Calu3 (cell line): ENCODE results near the gene OSMR. TPM values are rescaled to one million over a fixed set of nuclear protein-coding genes. Genes with fewer than 3 reads are reported as not detected.

Experiments used
- BruUV-seq: library from RNA; stranded (reverse); fragments of 400-500 nt; replicated peaks from 2 replicates; lab custom pipeline; 2021; lab: Mats Ljungman, UMichigan
- CTCF ChIA-PET: fragments of 300-600 bp; sonication (Branson Sonifier 250); formaldehyde crosslinking; loops from one replicate; lab custom pipeline; 2022; ENCODE audit warnings: antibody characterized with exemption; lab: Charles Lee
- DNase-seq: peaks from one replicate; pipeline ENCODE4 v3.0.0; 2022
- H3K27ac Mint-ChIP-seq: one replicate; pipeline ENCODE4 v1.8.0; 2022; ENCODE audit warnings: mixed read lengths; ENCODE audit not compliant: unreplicated experiment
- H3K27me3 Mint-ChIP-seq: one replicate; pipeline ENCODE4 v1.8.0; 2022; ENCODE audit warnings: mixed read lengths; ENCODE audit not compliant: unreplicated experiment
- H3K36me3 Mint-ChIP-seq: one replicate; pipeline ENCODE4 v1.8.0; 2022; ENCODE audit warnings: mild to moderate bottlenecking, moderate library complexity, mixed read lengths; ENCODE audit not compliant: insufficient read depth, unreplicated experiment
- H3K4me1 Mint-ChIP-seq: one replicate; pipeline ENCODE4 v1.8.0; 2022; ENCODE audit warnings: mild to moderate bottlenecking, low read depth, mixed read lengths; ENCODE audit not compliant: unreplicated experiment
- H3K4me3 Mint-ChIP-seq: one replicate; pipeline ENCODE4 v1.8.0; 2022; ENCODE audit warnings: mild to moderate bottlenecking, low read depth, moderate library complexity, mixed read lengths; ENCODE audit not compliant: unreplicated experiment
- H3K9me3 Mint-ChIP-seq: one replicate; pipeline ENCODE4 v1.8.0; 2022; ENCODE audit warnings: low read depth, mixed read lengths; ENCODE audit not compliant: unreplicated experiment
- intact Hi-C: fragments of 100-400 bp; cut with micrococcal nuclease; formaldehyde crosslinking; loops from one replicate; pipeline ENCODE4 v1.10.0; 2022; ENCODE audit not compliant: unreplicated experiment
- total RNA-seq: library from RNA; stranded (reverse); gene quantifications from 2 replicates; pipeline ENCODE4 v1.2.3, GENCODE V29; 2022
- TF ChIP-seq, protein P1 (sequence below): fragments of 200-600 bp; IDR thresholded peaks from one replicate; pipeline ENCODE4 v1.8.0; 2022; ENCODE audit warnings: antibody characterized with exemption; ENCODE audit not compliant: unreplicated experiment

Gene OSMR
- total RNA-seq, 1 experiment from 2014 or later: 76.4 TPM

DNA sequence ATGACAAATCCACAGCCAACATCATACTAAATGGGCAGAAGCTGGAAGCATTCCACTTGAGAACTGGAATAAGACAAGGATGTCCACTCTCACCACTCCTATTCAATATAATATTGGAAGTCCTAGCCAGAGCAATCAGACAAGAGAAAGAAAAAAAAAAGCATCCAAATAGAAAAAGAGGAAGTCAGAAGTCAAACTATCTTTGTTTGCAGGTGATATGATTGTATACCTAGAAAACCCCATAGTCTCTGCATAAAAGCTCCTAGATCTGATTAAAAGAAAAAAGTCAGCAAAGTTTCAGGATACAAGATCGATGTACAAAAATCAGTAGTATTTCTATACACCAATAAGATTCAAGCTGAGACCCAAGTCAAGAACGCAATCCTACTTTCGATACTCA, 66.1 kb downstream of the OSMR start:
- H3K4me1 Mint-ChIP-seq: no peaks in the 10 kb centered on the region
- DNase-seq: no peak
- H3K36me3 Mint-ChIP-seq: peaks cover 16% of the 10 kb centered on the region
- no peaks in the 10 kb centered on the region for H3K27me3 Mint-ChIP-seq
- no peak overlapping the region for H3K27ac Mint-ChIP-seq
- CTCF ChIA-PET: no interaction called here
- H3K4me3 Mint-ChIP-seq: no peak overlapping the region
- peaks cover 8% of the 10 kb centered on the region for H3K9me3 Mint-ChIP-seq
- BruUV-seq: no TSS peak
- TF ChIP-seq, protein P1, sequence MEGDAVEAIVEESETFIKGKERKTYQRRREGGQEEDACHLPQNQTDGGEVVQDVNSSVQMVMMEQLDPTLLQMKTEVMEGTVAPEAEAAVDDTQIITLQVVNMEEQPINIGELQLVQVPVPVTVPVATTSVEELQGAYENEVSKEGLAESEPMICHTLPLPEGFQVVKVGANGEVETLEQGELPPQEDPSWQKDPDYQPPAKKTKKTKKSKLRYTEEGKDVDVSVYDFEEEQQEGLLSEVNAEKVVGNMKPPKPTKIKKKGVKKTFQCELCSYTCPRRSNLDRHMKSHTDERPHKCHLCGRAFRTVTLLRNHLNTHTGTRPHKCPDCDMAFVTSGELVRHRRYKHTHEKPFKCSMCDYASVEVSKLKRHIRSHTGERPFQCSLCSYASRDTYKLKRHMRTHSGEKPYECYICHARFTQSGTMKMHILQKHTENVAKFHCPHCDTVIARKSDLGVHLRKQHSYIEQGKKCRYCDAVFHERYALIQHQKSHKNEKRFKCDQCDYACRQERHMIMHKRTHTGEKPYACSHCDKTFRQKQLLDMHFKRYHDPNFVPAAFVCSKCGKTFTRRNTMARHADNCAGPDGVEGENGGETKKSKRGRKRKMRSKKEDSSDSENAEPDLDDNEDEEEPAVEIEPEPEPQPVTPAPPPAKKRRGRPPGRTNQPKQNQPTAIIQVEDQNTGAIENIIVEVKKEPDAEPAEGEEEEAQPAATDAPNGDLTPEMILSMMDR: no peak
- intact Hi-C loops: no loop called here

DNA sequence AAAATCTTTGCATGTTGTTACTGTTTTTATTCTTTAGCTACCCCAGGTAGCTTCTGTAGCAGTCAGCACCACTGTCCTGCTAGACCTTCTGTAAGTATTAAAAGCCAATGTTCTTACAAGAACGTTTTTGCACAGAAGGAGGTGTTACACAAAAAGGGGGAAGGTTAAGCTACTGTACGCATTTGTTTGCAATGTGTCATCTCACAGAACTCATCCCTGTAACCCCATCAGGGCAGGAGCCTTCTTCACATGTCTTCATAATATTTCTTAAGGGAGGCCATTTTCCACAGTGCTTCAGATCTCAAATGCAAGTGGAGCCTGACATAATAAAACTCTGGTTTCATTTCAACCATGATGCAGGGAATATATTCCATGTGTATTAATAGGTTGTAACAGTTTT, 67.9 kb downstream of the OSMR start:
- Mint-ChIP-seq H3K36me3 (peaks cover 3% of the 10 kb centered on the region), H3K27me3 (no peaks in the 10 kb centered on the region), H3K27ac (no peak overlapping the region), H3K4me3 (no peak overlapping the region), H3K4me1 (no peaks in the 10 kb centered on the region), H3K9me3 (peaks cover 5% of the 10 kb centered on the region)
- no TSS peak for BruUV-seq
- CTCF ChIA-PET: interaction anchor here (0.7 kb wide), 1 partner anchor 1609 kb away, joined by 3 read pairs; no protein-coding TSS in a partner anchor
- no peak for DNase-seq
- TF ChIP-seq, protein P1: no peak
- intact Hi-C loops: no loop called here

DNA sequence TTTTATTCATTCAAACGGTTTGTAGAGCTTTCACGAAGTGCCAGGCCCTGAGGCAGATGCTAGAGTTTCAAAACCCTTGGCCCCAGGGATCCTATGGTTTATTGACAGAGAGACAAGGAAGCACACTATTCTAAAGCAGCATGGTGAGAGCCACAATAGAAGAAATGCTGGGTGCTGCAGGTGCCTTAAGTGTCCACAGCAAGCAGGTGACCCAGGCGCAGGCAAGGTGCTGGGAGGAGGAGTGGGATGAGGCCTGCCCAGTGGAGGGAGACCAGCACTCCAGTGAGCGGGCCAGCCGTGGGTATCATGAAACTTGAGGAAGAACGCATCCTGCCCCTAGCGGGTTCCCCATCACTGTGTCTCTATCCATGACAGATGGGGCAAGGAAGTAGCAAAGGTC, 71.0 kb downstream of the OSMR start:
- H3K4me3 Mint-ChIP-seq: no peak overlapping the region
- H3K27me3 Mint-ChIP-seq: no peaks in the 10 kb centered on the region
- intact Hi-C loops: no loop called here
- no peaks in the 10 kb centered on the region for H3K4me1 Mint-ChIP-seq
- no peak overlapping the region for H3K27ac Mint-ChIP-seq
- peaks cover 4% of the 10 kb centered on the region for H3K36me3 Mint-ChIP-seq
- H3K9me3 Mint-ChIP-seq: no peaks in the 10 kb centered on the region
- no peak for DNase-seq
- BruUV-seq: no TSS peak
- TF ChIP-seq, protein P1: no peak
- CTCF ChIA-PET: no interaction called here

DNA sequence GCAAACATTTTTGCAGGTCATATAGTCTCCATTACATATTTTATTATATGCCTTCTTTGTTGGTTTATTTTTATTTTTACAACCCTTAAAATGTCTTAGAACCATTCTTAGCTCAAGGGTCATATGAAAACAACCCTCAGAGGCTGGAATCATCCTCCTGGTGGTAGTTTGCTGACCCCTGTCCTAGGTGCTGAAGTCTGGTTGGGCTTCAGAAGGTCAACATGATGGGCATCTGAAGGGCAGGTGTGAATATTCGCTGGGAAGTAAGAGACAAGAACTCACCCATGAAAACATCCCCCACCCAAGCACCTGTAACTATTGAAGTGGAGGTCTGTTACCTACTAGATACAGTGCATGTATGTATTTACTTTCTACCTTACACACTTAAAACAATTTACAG, 75.4 kb downstream of the OSMR start:
- Mint-ChIP-seq H3K27me3 (no peaks in the 10 kb centered on the region), H3K4me3 (no peak overlapping the region), H3K9me3 (no peaks in the 10 kb centered on the region), H3K27ac (no peak overlapping the region), H3K36me3 (peaks cover 10% of the 10 kb centered on the region), H3K4me1 (no peaks in the 10 kb centered on the region)
- CTCF ChIA-PET: interaction anchor here (1.3 to 1.6 kb wide), 3 partner anchors 10 to 480 kb away, joined by 3 to 6 read pairs (median 4); no protein-coding TSS in a partner anchor
- DNase-seq: no peak
- BruUV-seq: no TSS peak
- TF ChIP-seq, protein P1: no peak
- intact Hi-C loops: loop anchor here (5.0 kb wide), 2 partner anchors 74 to 479 kb away; partner anchors contain the start of gene OSMR
